Transverse colon (tissue), 4 donors: Measurements from ENCODE around the gene ACSF3.

Experiments used
- CTCF ChIP-seq, 5 experiments: fragments of 200-600 bp in 3 of 5; fragments of 450-650 bp in 2 of 5; sonication (generic) in 3 of 5; IDR thresholded peaks; 1 replicate in 2 of 5; 2 replicates in 3 of 5; pipeline ENCODE4 v1.5.1; 2016 to 2017; ENCODE audit warnings: antibody characterized with exemption in 5 of 5, inconsistent platforms in 3 of 5, mild to moderate bottlenecking in 2 of 5, moderate library complexity in 1 of 5
- EP300 ChIP-seq: sonication (generic); formaldehyde crosslinking; IDR thresholded peaks from one replicate; pipeline ENCODE4 v1.6.1; 2017; ENCODE audit warnings: antibody characterized with exemption, low read depth
- POLR2AphosphoS5 ChIP-seq, 3 donors: sonication (generic); formaldehyde crosslinking; IDR thresholded peaks; one replicate each; pipeline ENCODE4 v1.6.1; 2016; ENCODE audit warnings: antibody characterized with exemption in 3 of 3

- TF ChIP-seq CTCF (IDR thresholded peaks at IDR 0.05) (no peak), EP300 (no peak), POLR2AphosphoS5 (IDR thresholded peaks at IDR 0.05) (no peak)
Observed at GRCh38 chr16:89111263-89111662, 17.6 kb downstream of the ACSF3 start.
